GM18907 (cell line): ENCODE data around the gene USP37.

ENCODE experiments used
- ATAC-seq: cut with Tn5 transposase; IDR thresholded peaks from one replicate; pipeline ENCODE4 v1.9.1; 2021; ENCODE audit warnings: mild to moderate bottlenecking, moderate library complexity; ENCODE audit not compliant: unreplicated experiment

Gene USP37

GRCh38 chr2:218479595-218479994, 88.6 kb downstream of the USP37 start:
- ATAC-seq, result no peak

- ATAC-seq, result no peak
Measured at GRCh38 chr2:218478544-218478943, 89.6 kb downstream of the USP37 start.

GRCh38 chr2:218477247-218477646, 90.9 kb downstream of the USP37 start:
- no peak for ATAC-seq

- ATAC-seq, result no peak
Measured at GRCh38 chr2:218476676-218477075, 91.5 kb downstream of the USP37 start.

- ATAC-seq, result no peak
Measured at GRCh38 chr2:218474527-218474926, 93.6 kb downstream of the USP37 start.

- ATAC-seq, result no peak
Measured at GRCh38 chr2:218472988-218473387, 95.2 kb downstream of the USP37 start.

GRCh38 chr2:218471982-218472381, 96.2 kb downstream of the USP37 start:
- no peak for ATAC-seq

- no peak for ATAC-seq
Measured at GRCh38 chr2:218471036-218471435, 97.1 kb downstream of the USP37 start.

GRCh38 chr2:218470448-218470847, 97.7 kb downstream of the USP37 start:
- ATAC-seq, result no peak

GRCh38 chr2:218465987-218466633, 102.0 kb downstream of the USP37 start:
- no peak for ATAC-seq

GRCh38 chr2:218458598-218458997, 109.6 kb downstream of the USP37 start:
- no peak for ATAC-seq

GRCh38 chr2:218456849-218457248, 111.3 kb downstream of the USP37 start:
- no peak for ATAC-seq

GRCh38 chr2:218452079-218452478, 116.1 kb downstream of the USP37 start:
- no peak for ATAC-seq

- no peak for ATAC-seq
Measured at GRCh38 chr2:218448934-218449333, 119.2 kb downstream of the USP37 start.

GRCh38 chr2:218447072-218447471, 121.1 kb downstream of the USP37 start:
- no peak for ATAC-seq

- ATAC-seq, result no peak
Measured at GRCh38 chr2:218446547-218446946, 121.6 kb downstream of the USP37 start.

GRCh38 chr2:218445602-218446001, 122.5 kb downstream of the USP37 start:
- no peak for ATAC-seq

GRCh38 chr2:218444692-218445357, 123.3 kb downstream of the USP37 start:
- ATAC-seq, result no peak

GRCh38 chr2:218438596-218438995, 129.6 kb downstream of the USP37 start:
- no peak for ATAC-seq

GRCh38 chr2:218437969-218438368, 130.2 kb downstream of the USP37 start:
- no peak for ATAC-seq

GRCh38 chr2:218436992-218437391, 131.2 kb downstream of the USP37 start:
- no peak for ATAC-seq
